Type B pancreatic cell (in vitro differentiated cells): Measurements from ENCODE around the gene CHD5. TPM values are rescaled to one million over a fixed set of nuclear protein-coding genes. Genes with fewer than 3 reads are reported as not detected.

ENCODE experiments used
- DNase-seq: peaks from one replicate; pipeline ENCODE4 v3.0.0; 2021; ENCODE audit warnings: mixed read lengths; ENCODE audit not compliant: unreplicated experiment; ENCODE audit errors: extremely low spot score
- H3K27ac Mint-ChIP-seq: 2 replicates; pipeline ENCODE4 v1.8.0; 2021; ENCODE audit warnings: mild to moderate bottlenecking, mixed read lengths
- H3K27me3 Mint-ChIP-seq: 2 replicates; pipeline ENCODE4 v1.8.0; 2021; ENCODE audit warnings: mixed read lengths
- H3K36me3 Mint-ChIP-seq: 2 replicates; pipeline ENCODE4 v1.8.0; 2021; ENCODE audit warnings: mixed read lengths
- H3K4me1 Mint-ChIP-seq: one replicate; pipeline ENCODE4 v1.8.0; 2021; ENCODE audit warnings: mixed read lengths; ENCODE audit not compliant: unreplicated experiment
- H3K4me3 Mint-ChIP-seq: 2 replicates; pipeline ENCODE4 v1.8.0; 2021; ENCODE audit warnings: mild to moderate bottlenecking, mixed read lengths
- H3K9me3 Mint-ChIP-seq: 2 replicates; pipeline ENCODE4 v1.8.0; 2021; ENCODE audit warnings: mixed read lengths
- CTCF ChIP-seq: fragments of 200-600 bp; sonication (generic); conservative IDR thresholded peaks from 2 replicates; pipeline ENCODE4 v1.5.0; 2021; ENCODE audit warnings: antibody characterized with exemption, mild to moderate bottlenecking
- total RNA-seq: library from RNA; stranded (reverse); gene quantifications from 2 replicates; pipeline ENCODE4 v1.2.1, GENCODE V29; 2021; ENCODE audit warnings: low replicate concordance

Gene CHD5
- total RNA-seq, 1 donor from 2014 or later: 0.70 TPM

- TF ChIP-seq CTCF: no peak
- Mint-ChIP-seq H3K4me3 (no peak overlapping the region), H3K27me3 (peaks cover 3% of the 10 kb centered on the region), H3K4me1 (no peaks in the 10 kb centered on the region), H3K36me3 (peaks cover 13% of the 10 kb centered on the region), H3K9me3 (no peaks in the 10 kb centered on the region), H3K27ac (no peak overlapping the region)
- DNase-seq: no peak
Observed at GRCh38 chr1:6210591-6211355, 30.7 kb upstream of the CHD5 start.

DNA sequence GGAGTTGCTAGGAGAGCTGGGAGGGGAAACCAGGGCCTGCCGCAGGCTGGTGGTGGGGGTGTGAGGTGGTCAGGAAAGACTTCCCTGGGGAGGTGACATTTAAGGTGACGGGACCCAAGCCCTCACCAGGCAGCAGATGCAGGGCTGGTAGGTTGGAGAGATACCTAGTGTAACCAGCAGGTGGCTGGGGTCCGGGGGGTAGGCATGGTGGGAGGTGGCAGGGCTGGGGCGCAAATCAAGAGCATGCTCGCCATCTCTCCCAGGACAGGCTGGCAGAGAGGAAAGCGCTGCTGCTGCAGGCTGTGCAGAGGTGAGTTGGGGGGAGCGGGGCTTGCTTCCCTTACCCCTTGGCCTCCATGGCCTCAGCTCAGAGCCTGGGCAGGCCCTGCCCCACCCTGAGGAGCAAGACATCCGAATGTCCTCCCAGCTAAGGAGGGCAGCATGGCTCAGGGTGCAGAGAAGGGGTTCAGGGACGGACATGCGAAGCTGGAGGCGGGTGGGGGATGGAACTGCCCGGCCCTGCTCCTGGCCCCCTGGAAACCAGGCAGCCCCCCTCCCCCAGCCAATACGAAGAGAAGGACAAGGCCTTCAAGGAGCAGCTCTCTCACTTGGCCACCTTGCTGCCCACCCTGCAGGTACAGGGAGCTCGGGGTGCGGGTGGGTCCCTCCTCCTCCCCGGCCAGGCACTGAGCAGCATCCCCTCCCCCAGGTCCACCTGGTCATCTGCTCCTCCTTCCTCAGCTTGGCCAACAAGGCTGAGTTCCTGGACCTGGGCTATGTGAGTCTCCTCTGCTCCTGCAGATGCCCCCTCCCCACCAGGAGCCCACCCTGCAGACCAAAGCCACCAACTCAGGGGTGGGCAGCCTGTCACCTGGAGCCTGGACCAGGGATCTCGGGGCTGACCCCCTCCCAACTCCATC is 29.8 kb upstream of the CHD5 start:
- no peaks in the 10 kb centered on the region for H3K9me3 Mint-ChIP-seq
- H3K27me3 Mint-ChIP-seq: peaks cover 3% of the 10 kb centered on the region
- peak overlapping the region; percentile 65 for H3K4me3 Mint-ChIP-seq
- H3K36me3 Mint-ChIP-seq: peaks cover 8% of the 10 kb centered on the region
- TF ChIP-seq CTCF: peak; percentile 44
- H3K27ac Mint-ChIP-seq: no peak overlapping the region
- no peaks in the 10 kb centered on the region for H3K4me1 Mint-ChIP-seq
- DNase-seq: no peak

GRCh38 chr1:6208723-6209660 is 28.9 kb upstream of the CHD5 start:
- Mint-ChIP-seq H3K27me3 (peaks cover 3% of the 10 kb centered on the region), H3K27ac (no peak overlapping the region), H3K4me1 (peaks cover 3% of the 10 kb centered on the region), H3K9me3 (no peaks in the 10 kb centered on the region), H3K4me3 (peak overlapping the region; percentile 80), H3K36me3 (peaks cover 8% of the 10 kb centered on the region)
- TF ChIP-seq CTCF: peak; percentile 70
- peak; percentile 78 for DNase-seq

GRCh38 chr1:6207921-6208320 is 27.8 kb upstream of the CHD5 start:
- H3K27me3 Mint-ChIP-seq: peaks cover 3% of the 10 kb centered on the region
- no peak for TF ChIP-seq CTCF
- no peak for DNase-seq
- peaks cover 5% of the 10 kb centered on the region for H3K36me3 Mint-ChIP-seq
- peak overlapping the region; percentile 55 for H3K4me3 Mint-ChIP-seq
- H3K4me1 Mint-ChIP-seq: peaks cover 3% of the 10 kb centered on the region
- H3K27ac Mint-ChIP-seq: no peak overlapping the region
- H3K9me3 Mint-ChIP-seq: no peaks in the 10 kb centered on the region
